IMR-90 (cell line): ENCODE measurements around the gene RFPL3. TPM values are rescaled to one million over a fixed set of nuclear protein-coding genes. Genes with fewer than 3 reads are reported as not detected.

Source experiments
- ATAC-seq: fragments of 200-7000 bp; cut with Tn5 transposase; 2 replicates; pipeline ENCODE4 v1.9.1; 2020; ENCODE audit warnings: low read depth, mild to moderate bottlenecking, moderate library complexity
- BruUV-seq: library from RNA; stranded (reverse); fragments of 400-500 nt; replicated peaks from 2 replicates; lab custom pipeline; 2021; lab: Mats Ljungman, UMichigan
- CTCF ChIA-PET: fragments of 300-600 bp; formaldehyde crosslinking; extraction: SDS; loops from one replicate; lab custom pipeline; 2021; ENCODE audit warnings: antibody characterized with exemption; lab: Yijun Ruan, JAX
- POLR2A ChIA-PET: fragments of 300-600 bp; sonication (Branson Sonifier 250); formaldehyde crosslinking; loops from one replicate; lab custom pipeline; 2022; ENCODE audit warnings: antibody characterized with exemption; ENCODE audit not compliant: unreplicated experiment; lab: Charles Lee
- DNase-seq: peaks from one replicate; pipeline ENCODE4 v3.0.0; 2013
- H2AFZ ChIP-seq: replicated peaks from 2 replicates; pipeline ENCODE3; 2013; ENCODE audit warnings: low read length, mild to moderate bottlenecking; ENCODE audit not compliant: poor library complexity
- H2AK5ac ChIP-seq: 2 replicates; pipeline ENCODE4 v1.6.1; 2013; ENCODE audit warnings: low read depth, low read length, inconsistent platforms
- H2AK9ac ChIP-seq: replicated peaks from 2 replicates; pipeline ENCODE3; 2013; ENCODE audit warnings: mild to moderate bottlenecking, low read depth, low read length, moderate library complexity; ENCODE audit not compliant: poor library complexity
- H2BK120ac ChIP-seq: 2 replicates; pipeline ENCODE4 v1.6.1; 2013; ENCODE audit warnings: low read depth, low read length, inconsistent platforms
- H2BK15ac ChIP-seq: 3 replicates; pipeline ENCODE4 v1.6.1; 2013; ENCODE audit warnings: low read depth, low read length, inconsistent platforms
- H2BK20ac ChIP-seq: 2 replicates; pipeline ENCODE4 v1.6.1; 2013; ENCODE audit warnings: low read depth, mild to moderate bottlenecking, inconsistent platforms, low read length, moderate library complexity
- H2BK5ac ChIP-seq: 2 replicates; pipeline ENCODE4 v1.6.1; 2013; ENCODE audit warnings: mild to moderate bottlenecking, low read depth, low read length, inconsistent platforms; ENCODE audit not compliant: poor library complexity, severe bottlenecking
- H3K14ac ChIP-seq: replicated peaks from 2 replicates; pipeline ENCODE4 v1.6.1; 2013; ENCODE audit warnings: low read depth, low read length, inconsistent platforms
- H3K18ac ChIP-seq: 2 replicates; pipeline ENCODE4 v1.6.1; 2013; ENCODE audit warnings: low read depth, low read length, control low read depth
- H3K23ac ChIP-seq: 2 replicates; pipeline ENCODE4 v1.6.1; 2013; ENCODE audit warnings: low read depth, low read length, inconsistent platforms
- H3K27ac ChIP-seq: 2 replicates; pipeline ENCODE4 v1.5.1; 2013; ENCODE audit warnings: mild to moderate bottlenecking, control low read depth, low read length; ENCODE audit not compliant: insufficient read depth
- H3K27me3 ChIP-seq: 2 replicates; pipeline ENCODE4 v1.6.1; 2013; ENCODE audit warnings: low read length; ENCODE audit not compliant: control insufficient read depth, insufficient read depth
- H3K36me3 ChIP-seq: 2 replicates; pipeline ENCODE4 v1.6.1; 2013; ENCODE audit warnings: low read length, mixed read lengths; ENCODE audit not compliant: control insufficient read depth, insufficient read depth
- H3K4ac ChIP-seq: 2 replicates; pipeline ENCODE4 v1.6.1; 2013; ENCODE audit warnings: low read depth, low read length, inconsistent platforms
- H3K4me1 ChIP-seq: 2 replicates; pipeline ENCODE4 v1.6.1; 2013; ENCODE audit warnings: low read length, mixed read lengths; ENCODE audit not compliant: control insufficient read depth, insufficient read depth
- H3K4me2 ChIP-seq: 2 replicates; pipeline ENCODE4 v1.6.1; 2013; ENCODE audit warnings: low read depth, mild to moderate bottlenecking, control low read depth, low read length, moderate library complexity
- H3K4me3 ChIP-seq: 2 replicates; pipeline ENCODE4 v1.5.1; 2013; ENCODE audit warnings: low read depth, mild to moderate bottlenecking, control low read depth, low read length, moderate library complexity; ENCODE audit not compliant: insufficient read depth
- H3K56ac ChIP-seq: 2 replicates; pipeline ENCODE4 v1.6.1; 2013; ENCODE audit warnings: low read length, inconsistent platforms; ENCODE audit not compliant: insufficient read depth; ENCODE audit errors: extremely low read depth
- H3K79me1 ChIP-seq, 2 experiments: 2 replicates each; pipeline ENCODE4 v1.6.1; 2013; ENCODE audit warnings: low read length in 2 of 2, inconsistent platforms in 1 of 2, low read depth in 1 of 2
- H3K9ac ChIP-seq: 2 replicates; pipeline ENCODE4 v1.6.1; 2013; ENCODE audit warnings: low read depth, low read length, control low read depth
- H3K9me1 ChIP-seq: 2 replicates; pipeline ENCODE4 v1.6.1; 2013; ENCODE audit warnings: low read length, inconsistent platforms; ENCODE audit not compliant: insufficient read depth
- H3K9me3 ChIP-seq: 2 replicates; pipeline ENCODE4 v1.6.1; 2013; ENCODE audit warnings: low read length; ENCODE audit not compliant: control insufficient read depth, insufficient read depth
- H4K20me1 ChIP-seq: 2 replicates; pipeline ENCODE4 v1.6.1; 2013; ENCODE audit warnings: low read length, inconsistent platforms; ENCODE audit not compliant: insufficient read depth
- H4K5ac ChIP-seq: 2 replicates; pipeline ENCODE4 v1.6.1; 2013; ENCODE audit warnings: mild to moderate bottlenecking, low read depth, low read length, control low read depth
- H4K8ac ChIP-seq, 2 experiments: 2 replicates each; pipeline ENCODE4 v1.6.1; 2013; ENCODE audit warnings: low read depth in 2 of 2, low read length in 2 of 2, control low read depth in 1 of 2, inconsistent platforms in 1 of 2
- H4K91ac ChIP-seq: 2 replicates; pipeline ENCODE4 v1.6.1; 2013; ENCODE audit warnings: low read depth, low read length, inconsistent platforms; ENCODE audit not compliant: insufficient read depth
- CEBPB ChIP-seq: IDR thresholded peaks from 2 replicates; pipeline ENCODE4 v1.6.1; 2012; ENCODE audit warnings: low read depth, low read length, improper control_type of control experiment
- CTCF ChIP-seq: conservative IDR thresholded peaks from 2 replicates; pipeline ENCODE4 v1.5.1; 2012; ENCODE audit warnings: mild to moderate bottlenecking, low read depth, low read length, improper control_type of control experiment
- FOS ChIP-seq: fragments of 150-350 bp; IDR thresholded peaks from 2 replicates; pipeline ENCODE4 v1.6.1; 2016; ENCODE audit warnings: low read depth, low read length
- MAFK ChIP-seq: IDR thresholded peaks from 2 replicates; pipeline ENCODE4 v1.6.1; 2012; ENCODE audit warnings: low read depth, low read length, improper control_type of control experiment
- MAZ ChIP-seq: IDR thresholded peaks from 2 replicates; pipeline ENCODE4 v1.6.1; 2012; ENCODE audit warnings: low read depth, mild to moderate bottlenecking, low read length, improper control_type of control experiment, moderate library complexity, borderline replicate concordance
- MXI1 ChIP-seq: IDR thresholded peaks from 2 replicates; pipeline ENCODE4 v1.6.1; 2012; ENCODE audit warnings: low read depth, mild to moderate bottlenecking, low read length, moderate library complexity, borderline replicate concordance
- RAD21 ChIP-seq: IDR thresholded peaks from 2 replicates; pipeline ENCODE4 v1.6.1; 2012; ENCODE audit warnings: low read length, improper control_type of control experiment
- USF2 ChIP-seq: fragments of 150-350 bp; IDR thresholded peaks from 2 replicates; pipeline ENCODE4 v1.6.1; 2017; ENCODE audit warnings: mild to moderate bottlenecking, antibody characterized with exemption, low read length, low read depth
- WGBS, 2 experiments: methylation state at CpG; one replicate each; pipeline versions ENCODE4 v1.1.5 to v1.1.7; 2013; ENCODE audit warnings: missing lambda C conversion rate in 2 of 2; ENCODE audit not compliant: insufficient read length in 1 of 2; ENCODE audit errors: extremely low coverage in 2 of 2; 5-methylcytosine and 5-hydroxymethylcytosine counted together
- dilution Hi-C: fragments of 300-500 bp; cut with HindIII; formaldehyde crosslinking; loops from one replicate; pipeline ENCODE4 v1.14.3; 2018; ENCODE audit warnings: low sequenced_read_pairs; ENCODE audit not compliant: unreplicated experiment
- in situ Hi-C: fragments of 300-500 bp; cut with MboI; formaldehyde crosslinking; loops from 3 replicates; pipeline ENCODE4 v1.14.3; 2019; ENCODE audit warnings: low sequenced_read_pairs, inconsistent platforms, mixed read lengths
- intact Hi-C: fragments of 100-400 bp; cut with micrococcal nuclease; formaldehyde crosslinking; loops from 2 replicates; pipeline ENCODE4 v1.10.0; 2022
- polyA plus RNA-seq, 3 experiments: library from polyadenylated mRNA; depleted of rRNA; stranded (reverse); fragments of >200 nt; gene quantifications; 2 replicates each; pipeline ENCODE4 v1.2.3, GENCODE V29; 2012; ENCODE audit warnings: low replicate concordance in 1 of 3
- total RNA-seq: library from RNA; depleted of rRNA; stranded (reverse); fragments of >200 nt; gene quantifications from 2 replicates; pipeline ENCODE4 v1.2.3, GENCODE V29; 2012

The RFPL3 gene
- total and polyA plus RNA-seq, 2 of the 4 experiments (the other 2 are of a cell fraction), result not detected

GRCh38 chr22:32326647-32327046, 31.0 kb upstream of the RFPL3 start:
- no peak overlapping the region for H2BK5ac ChIP-seq
- H3K4me3 ChIP-seq, result no peak overlapping the region
- no peak for TF ChIP-seq MAZ
- TF ChIP-seq CEBPB, result no peak
- TF ChIP-seq FOS, result no peak
- no peak for TF ChIP-seq USF2
- TF ChIP-seq RAD21, result no peak
- no peak for TF ChIP-seq MAFK
- TF ChIP-seq CTCF, result no peak
- no peak for TF ChIP-seq MXI1
- DNase-seq, result no peak
- H4K20me1 ChIP-seq, result no peaks in the 10 kb centered on the region
- H2BK120ac ChIP-seq, result no peak overlapping the region
- no peak overlapping the region for H3K14ac ChIP-seq
- in situ Hi-C loops (no loop called here), dilution Hi-C loops (no loop called here), intact Hi-C loops (no loop called here)
- H3K9me3 ChIP-seq, result no peaks in the 10 kb centered on the region
- H3K56ac ChIP-seq, result no peak overlapping the region
- no peaks in the 10 kb centered on the region for H3K9me1 ChIP-seq
- no peaks in the 10 kb centered on the region for H3K4me1 ChIP-seq
- no peak overlapping the region for H4K8ac ChIP-seq
- no peaks in the 10 kb centered on the region for H3K79me1 ChIP-seq
- ATAC-seq, result no peak
- H4K91ac ChIP-seq, result no peak overlapping the region
- no TSS peak for BruUV-seq
- no peak overlapping the region for H3K23ac ChIP-seq
- WGBS, 2 experiments, result 80% methylated on average over 3 of the region's 10 CpGs; no CpG with 5 or more reads in 1 of the 2 experiments
- H3K9ac ChIP-seq, result no peak overlapping the region
- no peak overlapping the region for H3K4ac ChIP-seq
- no peak overlapping the region for H4K5ac ChIP-seq
- no peak overlapping the region for H2BK15ac ChIP-seq
- no peaks in the 10 kb centered on the region for H3K36me3 ChIP-seq
- no peak overlapping the region for H3K27ac ChIP-seq
- H2AK5ac ChIP-seq, result no peak overlapping the region
- H3K27me3 ChIP-seq, result no peaks in the 10 kb centered on the region
- no peak overlapping the region for H2AFZ ChIP-seq
- no peak overlapping the region for H3K4me2 ChIP-seq
- H2AK9ac ChIP-seq, result no peak overlapping the region
- no peak overlapping the region for H3K18ac ChIP-seq
- no peak overlapping the region for H2BK20ac ChIP-seq
- CTCF ChIA-PET, result no interaction called here
- POLR2A ChIA-PET, result no interaction called here
